Bronchial epithelial cell (primary cell): ENCODE data around the gene ABR. TPM values are rescaled to one million over a fixed set of nuclear protein-coding genes. Genes with fewer than 3 reads are reported as not detected.

ENCODE experiments used
- DNase-seq: peaks from one replicate; pipeline ENCODE4 v3.0.0-alpha.2; 2010; ENCODE audit warnings: low read depth
- FAIRE-seq: peaks from 2 replicates; lab custom pipeline; 2011; peaks lifted over from hg19 to GRCh38; lab: Jason Lieb, UNC
- H3K27me3 ChIP-seq: 2 replicates; pipeline ENCODE4 v1.5.1; 2011; ENCODE audit warnings: low read length; ENCODE audit not compliant: control insufficient read depth, insufficient read depth
- H3K36me3 ChIP-seq: 2 replicates; pipeline ENCODE4 v1.5.1; 2011; ENCODE audit warnings: low read length; ENCODE audit not compliant: control insufficient read depth, insufficient read depth
- H3K4me3 ChIP-seq: 2 replicates; pipeline ENCODE4 v1.5.1; 2011; ENCODE audit warnings: mild to moderate bottlenecking, low read depth, low read length, control low read depth
- CTCF ChIP-seq: IDR thresholded peaks from 2 replicates; pipeline ENCODE4 v1.5.1; 2011; ENCODE audit warnings: mild to moderate bottlenecking, moderate library complexity, low read length, control low read depth, inconsistent platforms; ENCODE audit not compliant: insufficient read depth, severe bottlenecking
- total RNA-seq: library from RNA; depleted of rRNA; stranded (reverse); fragments of >200 nt; gene quantifications from 2 replicates; pipeline ENCODE4 v1.2.1, GENCODE V29; 2014

Gene ABR
- total RNA-seq, 1 donor from 2014 or later: 18.7 TPM

GRCh38 chr17:1078831-1079561 is 100.8 kb downstream of the ABR start:
- DNase-seq (no peak), FAIRE-seq (no peak)
- no peak for TF ChIP-seq CTCF
- H3K27me3 ChIP-seq: no peaks in the 10 kb centered on the region
- peaks cover 16% of the 10 kb centered on the region for H3K36me3 ChIP-seq
- H3K4me3 ChIP-seq: no peak overlapping the region

- FAIRE-seq (no peak), DNase-seq (no peak)
- no peaks in the 10 kb centered on the region for H3K27me3 ChIP-seq
- peaks cover 16% of the 10 kb centered on the region for H3K36me3 ChIP-seq
- H3K4me3 ChIP-seq: no peak overlapping the region
- no peak for TF ChIP-seq CTCF
These were observed 101.6 kb downstream of the ABR start for GRCh38 chr17:1077986-1078711.

- H3K36me3 ChIP-seq: peaks cover 16% of the 10 kb centered on the region
- DNase-seq: no peak
- no peak for TF ChIP-seq CTCF
- H3K27me3 ChIP-seq: no peaks in the 10 kb centered on the region
- H3K4me3 ChIP-seq: no peak overlapping the region
- no peak for FAIRE-seq
These were observed 102.2 kb downstream of the ABR start for GRCh38 chr17:1077581-1077985.

GRCh38 chr17:1076982-1077302 is 102.8 kb downstream of the ABR start:
- FAIRE-seq: no peak
- TF ChIP-seq CTCF: no peak
- Histone ChIP-seq H3K27me3 (no peaks in the 10 kb centered on the region), H3K36me3 (peaks cover 13% of the 10 kb centered on the region), H3K4me3 (no peak overlapping the region)
- DNase-seq: no peak

GRCh38 chr17:1076299-1076981 is 103.3 kb downstream of the ABR start:
- no peak for FAIRE-seq

More at GRCh38 chr17:1076299-1076981, 103.3 kb downstream of the ABR start:
- peaks cover 13% of the 10 kb centered on the region for H3K36me3 ChIP-seq
- DNase-seq: no peak
- TF ChIP-seq CTCF: no peak
- no peaks in the 10 kb centered on the region for H3K27me3 ChIP-seq
- H3K4me3 ChIP-seq: no peak overlapping the region
